Astrocyte (in vitro differentiated cells and primary cell): ENCODE measurements around the gene JADE1.

Source experiments
- CTCF ChIP-seq: IDR thresholded peaks from 2 replicates; pipeline ENCODE4 v1.5.1; 2011; ENCODE audit warnings: low read depth, mild to moderate bottlenecking, inconsistent platforms, low read length, moderate library complexity; ENCODE audit not compliant: insufficient read depth
- EZH2 ChIP-seq: IDR thresholded peaks from 2 replicates; pipeline ENCODE4 v1.6.1; 2012; ENCODE audit warnings: mild to moderate bottlenecking, low read length, inconsistent platforms; ENCODE audit not compliant: insufficient read depth

DNA sequence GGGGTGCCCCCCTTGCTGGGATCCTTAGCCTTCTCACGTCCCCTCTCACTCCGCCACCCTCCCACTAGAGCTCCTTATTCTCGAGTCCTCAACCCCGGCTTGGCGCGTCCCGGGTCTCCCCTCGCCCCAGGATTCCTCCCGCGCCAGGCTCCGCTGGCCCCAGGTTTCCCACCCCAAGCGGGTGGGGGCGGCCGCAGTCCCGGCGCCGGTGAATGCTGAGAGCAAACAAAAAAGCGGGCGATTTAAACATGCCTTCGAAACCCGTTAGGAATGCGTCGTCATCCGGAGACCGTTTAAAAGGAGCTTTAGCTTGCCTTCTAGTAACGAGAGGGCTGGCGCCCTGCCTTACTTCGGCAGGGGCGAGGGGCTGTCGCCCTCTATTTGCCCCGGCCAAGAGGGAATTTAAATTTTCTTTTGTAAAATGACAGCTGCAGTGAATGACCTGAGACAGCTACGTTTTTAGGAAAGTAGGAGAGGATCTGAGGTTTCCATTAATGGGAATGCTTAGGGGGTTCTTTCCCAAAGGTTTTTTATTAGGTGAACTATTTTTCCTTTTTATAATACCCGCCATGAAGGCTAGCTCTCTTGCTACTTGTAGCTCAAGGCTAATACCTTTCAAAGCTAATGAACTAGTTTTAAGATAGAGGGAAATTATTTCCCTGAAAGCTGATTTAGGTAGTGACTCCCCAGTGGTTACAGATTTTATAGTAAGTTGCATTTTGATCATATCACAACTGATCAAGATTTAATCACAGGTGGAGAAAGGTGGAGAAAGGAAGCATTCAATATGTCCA, 3.1 kb downstream of the JADE1 start:
- TF ChIP-seq CTCF, result no peak
- TF ChIP-seq EZH2, result no peak
